SK-N-SH (cell line): ENCODE measurements around the gene IL17A. TPM values are rescaled to one million over a fixed set of nuclear protein-coding genes. Genes with fewer than 3 reads are reported as not detected.

ENCODE experiments used
- CTCF ChIA-PET: fragments of 300-600, 350-600 bp; formaldehyde crosslinking; extraction: SDS; loops from one replicate; lab custom pipeline; 2021; lab: Yijun Ruan, JAX
- POLR2A ChIA-PET: fragments of 350-600 bp; sonication (Branson Sonifier 250); formaldehyde crosslinking; extraction: SDS; loops from one replicate; lab custom pipeline; 2020; ENCODE audit warnings: antibody characterized with exemption, inconsistent platforms; lab: Yijun Ruan, JAX
- DNase-seq: peaks from one replicate; pipeline ENCODE4 v3.0.0; 2012
- H2AFZ ChIP-seq: fragments of 200-600 bp; sonication (generic); 2 replicates; pipeline ENCODE4 v1.8.1; 2016; ENCODE audit warnings: antibody characterized with exemption, mild to moderate bottlenecking, low read depth
- H3F3A ChIP-seq: fragments of 200-600 bp; sonication (generic); replicated peaks from 2 replicates; pipeline ENCODE3; 2016; ENCODE audit warnings: antibody characterized with exemption, mild to moderate bottlenecking; ENCODE audit not compliant: insufficient read depth
- H3K27ac ChIP-seq, 2 experiments: fragments of 200-500 bp in 1 of 2; fragments of 200-600 bp in 1 of 2; sonication (Bioruptor generic) in 1 of 2; sonication (generic), shearing (Covaris generic) in 1 of 2; 2 replicates each; pipeline versions ENCODE4 v1.5.1 to v1.6.1; 2014 to 2016; ENCODE audit warnings: low read depth in 2 of 2, inconsistent platforms in 1 of 2, low read length in 1 of 2, mild to moderate bottlenecking in 1 of 2, mixed read lengths in 1 of 2
- H3K27me3 ChIP-seq: fragments of 200-600 bp; sonication (generic), shearing (Covaris generic); 2 replicates; pipeline ENCODE4 v1.6.1; 2016; ENCODE audit warnings: mixed run types; ENCODE audit not compliant: insufficient read depth
- H3K36me3 ChIP-seq, 2 experiments: fragments of 200-500 bp in 1 of 2; fragments of 200-600 bp in 1 of 2; sonication (Bioruptor generic) in 1 of 2; sonication (generic) in 1 of 2; replicated peaks in 1 of 2; 2 replicates each; pipeline versions ENCODE3 to v1.5.1; 2014 to 2016; ENCODE audit warnings: low read length in 1 of 2, mild to moderate bottlenecking in 1 of 2; ENCODE audit not compliant: insufficient read depth in 2 of 2, control insufficient read depth in 1 of 2
- H3K4me1 ChIP-seq, 2 experiments: fragments of 200-500 bp in 1 of 2; fragments of 200-600 bp in 1 of 2; sonication (Bioruptor generic) in 1 of 2; sonication (generic), shearing (Covaris generic) in 1 of 2; 2 replicates each; pipeline versions ENCODE4 v1.5.1 to v1.6.1; 2014 to 2016; ENCODE audit warnings: low read depth in 1 of 2, low read length in 1 of 2, mixed run types in 1 of 2; ENCODE audit not compliant: insufficient read depth in 2 of 2, control insufficient read depth in 1 of 2
- H3K4me2 ChIP-seq: fragments of 200-600 bp; sonication (generic), shearing (Covaris generic); 2 replicates; pipeline ENCODE4 v1.6.1; 2017; ENCODE audit warnings: mixed run types
- H3K4me3 ChIP-seq, 2 experiments: fragments of 200-500 bp in 1 of 2; fragments of 200-600 bp in 1 of 2; sonication (Bioruptor generic) in 1 of 2; sonication (generic), shearing (Covaris generic) in 1 of 2; 2 replicates each; pipeline versions ENCODE4 v1.5.1 to v1.8.1; 2014 to 2016; ENCODE audit warnings: low read depth in 2 of 2, inconsistent platforms in 1 of 2, low read length in 1 of 2, mild to moderate bottlenecking in 1 of 2, mixed read lengths in 1 of 2, moderate library complexity in 1 of 2
- H3K79me2 ChIP-seq: fragments of 200-600 bp; sonication (generic); 2 replicates; pipeline ENCODE4 v1.8.1; 2017; ENCODE audit warnings: mild to moderate bottlenecking; ENCODE audit not compliant: insufficient read depth
- H3K9ac ChIP-seq: fragments of 200-600 bp; sonication (generic); 2 replicates; pipeline ENCODE4 v1.6.1; 2017; ENCODE audit warnings: mixed run types
- H3K9me2 ChIP-seq: fragments of 200-600 bp; sonication (generic); 2 replicates; pipeline ENCODE4 v1.6.1; 2017; ENCODE audit warnings: mixed run types
- H3K9me3 ChIP-seq: fragments of 200-600 bp; sonication (generic); 2 replicates; pipeline ENCODE4 v1.6.1; 2017; ENCODE audit warnings: mixed run types, mild to moderate bottlenecking, moderate library complexity
- H4K20me1 ChIP-seq: fragments of 200-600 bp; sonication (generic); 2 replicates; pipeline ENCODE4 v1.6.1; 2017; ENCODE audit warnings: mild to moderate bottlenecking, mixed run types; ENCODE audit not compliant: insufficient read depth
- EP300 ChIP-seq, 2 experiments: IDR thresholded peaks; 2 replicates each; pipeline versions ENCODE4 v1.4.0 to v1.6.1; 2012; ENCODE audit warnings: borderline replicate concordance in 1 of 2, low read depth in 1 of 2, low read length in 1 of 2
- EZH2phosphoT487 ChIP-seq: fragments of 200-600 bp; sonication (generic); IDR thresholded peaks from 2 replicates; pipeline ENCODE4 v1.6.1; 2017; ENCODE audit warnings: low read depth, mixed run types, mild to moderate bottlenecking, antibody characterized with exemption, moderate library complexity, borderline replicate concordance
- FOSL2 ChIP-seq: IDR thresholded peaks from 2 replicates; pipeline ENCODE4 v1.4.0; 2012; ENCODE audit warnings: low read depth, mild to moderate bottlenecking, moderate library complexity, borderline replicate concordance
- FOXM1 ChIP-seq: IDR thresholded peaks from 2 replicates; pipeline ENCODE4 v1.4.0; 2012; ENCODE audit warnings: low read depth, mild to moderate bottlenecking
- GABPA ChIP-seq: IDR thresholded peaks from 2 replicates; pipeline ENCODE4 v1.4.0; 2012; ENCODE audit warnings: low read depth, mild to moderate bottlenecking
- GATA2 ChIP-seq: sonication (generic); formaldehyde crosslinking; IDR thresholded peaks from 2 replicates; pipeline ENCODE4 v1.5.0; 2020; ENCODE audit warnings: mild to moderate bottlenecking, missing genetic modification reagents
- IRF3 ChIP-seq: fragments of 150-350 bp; IDR thresholded peaks from 2 replicates; pipeline ENCODE4 v1.6.1; 2016; ENCODE audit warnings: mild to moderate bottlenecking, low read depth, low read length
- MEF2A ChIP-seq: IDR thresholded peaks from 2 replicates; pipeline ENCODE4 v1.4.0; 2012; ENCODE audit warnings: low read depth, borderline replicate concordance
- MXI1 ChIP-seq: IDR thresholded peaks from 2 replicates; pipeline ENCODE4 v1.6.1; 2012; ENCODE audit warnings: mild to moderate bottlenecking, low read depth, low read length, improper control_type of control experiment
- NFIC ChIP-seq: IDR thresholded peaks from 2 replicates; pipeline ENCODE4 v1.4.0; 2012; ENCODE audit warnings: borderline replicate concordance
- NRF1 ChIP-seq: IDR thresholded peaks from 2 replicates; pipeline ENCODE4 v1.6.1; 2012; ENCODE audit warnings: low read depth, mild to moderate bottlenecking, low read length
- PBX3 ChIP-seq: IDR thresholded peaks from 2 replicates; pipeline ENCODE4; 2012
- TAF1 ChIP-seq: IDR thresholded peaks from 2 replicates; pipeline ENCODE4 v1.6.1; 2012; ENCODE audit warnings: low read depth, mild to moderate bottlenecking, low read length, moderate library complexity, borderline replicate concordance
- TCF12 ChIP-seq: IDR thresholded peaks from 2 replicates; pipeline ENCODE4 v1.4.0; 2012
- TEAD4 ChIP-seq: IDR thresholded peaks from 2 replicates; pipeline ENCODE4 v1.4.0; 2012; ENCODE audit warnings: mild to moderate bottlenecking, borderline replicate concordance; ENCODE audit not compliant: insufficient read depth
- ZBTB33 ChIP-seq: IDR thresholded peaks from 2 replicates; pipeline ENCODE4 v1.4.0; 2012; ENCODE audit warnings: low read depth, borderline replicate concordance
- WGBS: methylation state at CpG from one replicate; pipeline ENCODE4 v1.1.6; 2017; ENCODE audit warnings: low lambda C conversion rate; 5-methylcytosine and 5-hydroxymethylcytosine counted together
- polyA plus RNA-seq, 3 experiments: library from polyadenylated mRNA; depleted of rRNA; stranded (reverse); fragments of >200 nt; gene quantifications; 2 replicates each; pipeline ENCODE4 v1.2.3, GENCODE V29; 2012

Gene IL17A
- polyA plus RNA-seq, 1 of the 3 experiments (the other 2 are of a cell fraction), result not detected

GRCh38 chr6:52142556-52142955 lies 43.6 kb upstream of the IL17A start:
- H3F3A ChIP-seq, result no peaks in the 10 kb centered on the region
- H3K4me1 ChIP-seq, result no peaks in the 10 kb centered on the region
- H3K9ac ChIP-seq, result no peak overlapping the region
- H3K36me3 ChIP-seq, result no peaks in the 10 kb centered on the region
- H4K20me1 ChIP-seq, result no peaks in the 10 kb centered on the region
- no peaks in the 10 kb centered on the region for H3K79me2 ChIP-seq
- H2AFZ ChIP-seq, result no peak overlapping the region
- ChIA-PET CTCF (interaction anchor here (1.0 kb wide), 1 partner anchor 25 kb away, joined by 3 read pairs; no protein-coding TSS in a partner anchor), POLR2A (no interaction called here)
- no peak overlapping the region for H3K4me2 ChIP-seq
- WGBS, result 12% methylated on average over 1 of the region's 1 CpG
- no peak for DNase-seq
- H3K9me2 ChIP-seq, result no peaks in the 10 kb centered on the region
- H3K4me3 ChIP-seq, result no peak overlapping the region
- peaks cover 5% of the 10 kb centered on the region; the same call in 1 of the 2 replicates for H3K27me3 ChIP-seq
- H3K27ac ChIP-seq, result no peak overlapping the region
- no peak for TF ChIP-seq IRF3
- no peak for TF ChIP-seq ZBTB33
- TF ChIP-seq GATA2 (CRISPR knock-in tag), result no peak
- no peak for TF ChIP-seq TAF1
- TF ChIP-seq FOXM1, result no peak
- no peak for TF ChIP-seq GABPA
- TF ChIP-seq EP300 (IDR thresholded peaks at IDR 0.05; ENCODE audit: borderline replicate concordance in 1 of 2, low read depth in 1 of 2, low read length in 1 of 2), result no peak
- no peaks in the 10 kb centered on the region for H3K9me3 ChIP-seq

GRCh38 chr6:52143551-52143950 lies 42.6 kb upstream of the IL17A start:
- TF ChIP-seq GABPA (no peak), PBX3 (no peak), EZH2phosphoT487 (no peak), FOSL2 (no peak), MXI1 (no peak), TEAD4 (no peak), TAF1 (no peak), EP300 (IDR thresholded peaks at IDR 0.05; ENCODE audit: borderline replicate concordance in 1 of 2, low read depth in 1 of 2, low read length in 1 of 2) (no peak), TCF12 (no peak), NFIC (no peak), NRF1 (no peak), MEF2A (no peak)

More at GRCh38 chr6:52143551-52143950, 42.6 kb upstream of the IL17A start:
- H3K79me2 ChIP-seq, result no peaks in the 10 kb centered on the region
- no peaks in the 10 kb centered on the region for H3K36me3 ChIP-seq
- H3K27me3 ChIP-seq, result peaks cover 5% of the 10 kb centered on the region; the same call in 1 of the 2 replicates
- H3F3A ChIP-seq, result no peaks in the 10 kb centered on the region
- H3K9me3 ChIP-seq, result no peaks in the 10 kb centered on the region
- H3K9me2 ChIP-seq, result no peaks in the 10 kb centered on the region
- H3K4me1 ChIP-seq, result no peaks in the 10 kb centered on the region
- H4K20me1 ChIP-seq, result no peaks in the 10 kb centered on the region
- ChIA-PET POLR2A (no interaction called here), CTCF (no interaction called here)
- no peak overlapping the region for H2AFZ ChIP-seq
- no peak overlapping the region for H3K9ac ChIP-seq
- WGBS, result 24% methylated on average over 4 of the region's 4 CpGs
- H3K27ac ChIP-seq, result no peak overlapping the region
- H3K4me3 ChIP-seq, result no peak overlapping the region
- no peak for DNase-seq
- no peak overlapping the region for H3K4me2 ChIP-seq
